BJ (cell line): Measurements from ENCODE around the gene CAPN1. TPM values are rescaled to one million over a fixed set of nuclear protein-coding genes. Genes with fewer than 3 reads are reported as not detected.
"Not testable (repeated sequence)": the region's sequence is repeated elsewhere in the genome, so short reads cannot be mapped to it uniquely, and the experiment has no call there.

Experiments
- CTCF ChIA-PET: fragments of 350-600 bp; formaldehyde crosslinking; extraction: SDS; loops from one replicate; lab custom pipeline; 2021; ENCODE audit warnings: antibody characterized with exemption, inconsistent platforms; lab: Yijun Ruan, JAX
- POLR2A ChIA-PET: fragments of 300-600 bp; sonication (Branson Sonifier 250); formaldehyde crosslinking; extraction: SDS; loops from one replicate; lab custom pipeline; 2021; ENCODE audit warnings: antibody characterized with exemption; lab: Charles Lee
- DNase-seq: peaks from one replicate; pipeline ENCODE4 v3.0.0-alpha.2; 2011; ENCODE audit warnings: low read depth
- H3K27me3 ChIP-seq: 2 replicates; pipeline ENCODE4 v1.6.0; 2011; ENCODE audit warnings: low read length; ENCODE audit not compliant: control insufficient read depth, insufficient read depth
- H3K36me3 ChIP-seq: 2 replicates; pipeline ENCODE4 v1.5.1; 2011; ENCODE audit warnings: low read length; ENCODE audit not compliant: control insufficient read depth, insufficient read depth
- H3K4me3 ChIP-seq: 2 replicates; pipeline ENCODE4 v1.5.1; 2011; ENCODE audit warnings: low read depth, mild to moderate bottlenecking, control low read depth, low read length
- CTCF ChIP-seq: IDR thresholded peaks from 2 replicates; pipeline ENCODE4 v1.5.1; 2011; ENCODE audit warnings: low read depth, mild to moderate bottlenecking, control low read depth, inconsistent platforms, low read length, moderate library complexity; ENCODE audit not compliant: insufficient read depth
- polyA plus RNA-seq: library from polyadenylated mRNA; depleted of rRNA; stranded (reverse); fragments of >200 nt; gene quantifications from 2 replicates; pipeline ENCODE4 v1.2.3, GENCODE V29; 2011

Gene CAPN1
- polyA plus RNA-seq, 1 experiment, result 181 TPM

GRCh38 chr11:65141896-65142494 lies 39.7 kb upstream of the CAPN1 start:
- no peak for TF ChIP-seq CTCF
- DNase-seq, result no peak
- no peak overlapping the region for H3K4me3 ChIP-seq
- no peaks in the 10 kb centered on the region for H3K36me3 ChIP-seq
- H3K27me3 ChIP-seq, result peaks cover 1% of the 10 kb centered on the region; the same call in 1 of the 2 replicates
- ChIA-PET POLR2A (no interaction called here), CTCF (no interaction called here)

DNA sequence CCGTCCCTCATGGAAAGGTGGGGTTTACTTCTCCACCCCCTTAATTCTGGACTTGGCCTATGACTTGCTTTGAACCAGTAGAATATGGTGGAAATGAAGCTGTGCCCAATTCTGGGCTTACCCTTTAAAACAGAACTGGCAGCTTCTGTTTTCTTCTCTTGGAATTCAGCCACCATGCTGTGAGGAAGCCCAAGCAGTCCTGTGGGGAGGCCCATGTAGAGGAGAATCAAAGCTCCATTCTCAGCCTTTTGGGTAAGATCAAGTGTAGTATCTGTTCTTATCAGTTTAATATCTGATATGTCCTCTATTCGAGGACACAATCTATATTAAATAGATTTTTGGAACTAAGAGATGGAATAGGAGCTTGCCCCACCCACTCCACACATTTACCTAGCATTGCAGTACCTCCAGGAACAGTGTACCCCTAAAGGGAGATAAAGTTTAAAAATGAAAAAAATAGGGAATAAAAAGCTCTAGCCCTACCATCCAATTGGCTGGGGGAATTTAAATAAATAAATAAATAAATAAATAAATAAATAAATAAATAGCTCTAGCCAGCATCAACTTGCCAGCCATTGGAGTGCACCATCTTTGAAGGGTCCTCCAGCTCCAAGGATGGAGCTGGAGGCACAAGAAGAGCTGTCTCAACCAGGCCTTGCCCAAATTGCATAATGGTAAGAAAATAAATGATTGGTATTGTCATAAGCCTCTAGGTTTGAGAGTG lies 34.2 kb upstream of the CAPN1 start:
- ChIA-PET POLR2A (no interaction called here), CTCF (interaction anchor here (0.6 to 1.0 kb wide), 4 partner anchors 12 to 33 kb away, joined by 3 read pairs; no protein-coding TSS in a partner anchor)
- Histone ChIP-seq H3K27me3 (peaks cover 1% of the 10 kb centered on the region; the same call in 1 of the 2 replicates), H3K36me3 (no peaks in the 10 kb centered on the region), H3K4me3 (no peak overlapping the region)
- DNase-seq, result no peak
- no peak for TF ChIP-seq CTCF

DNA sequence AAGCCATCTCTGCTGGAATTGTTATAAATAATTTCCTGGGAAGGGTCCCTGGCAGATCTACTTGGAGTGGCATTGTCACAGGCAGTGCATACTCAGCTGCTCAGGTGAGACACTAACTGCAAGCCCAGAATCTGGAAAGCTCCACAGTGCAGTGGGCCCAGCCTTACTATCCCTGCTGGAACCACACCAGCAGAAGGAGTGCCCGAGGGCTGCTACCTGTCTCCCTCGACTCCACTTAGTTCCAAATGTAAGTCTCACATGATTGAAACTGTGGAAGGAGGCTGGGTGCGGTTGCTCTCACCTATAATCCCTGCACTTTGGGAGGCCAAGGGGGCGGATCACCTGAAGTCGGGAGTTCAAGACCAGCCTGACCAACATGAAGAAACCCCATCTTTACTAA lies 33.1 kb upstream of the CAPN1 start:
- ChIA-PET CTCF (interaction anchor here (1.1 kb wide), 1 partner anchor 166 kb away, joined by 3 read pairs; the partner anchor contains the start of gene CDC42EP2), POLR2A (no interaction called here)
- no peak for DNase-seq
- no peak overlapping the region for H3K4me3 ChIP-seq
- no peak for TF ChIP-seq CTCF
- H3K36me3 ChIP-seq, result no peaks in the 10 kb centered on the region
- peaks cover 1% of the 10 kb centered on the region; the same call in 1 of the 2 replicates for H3K27me3 ChIP-seq

DNA sequence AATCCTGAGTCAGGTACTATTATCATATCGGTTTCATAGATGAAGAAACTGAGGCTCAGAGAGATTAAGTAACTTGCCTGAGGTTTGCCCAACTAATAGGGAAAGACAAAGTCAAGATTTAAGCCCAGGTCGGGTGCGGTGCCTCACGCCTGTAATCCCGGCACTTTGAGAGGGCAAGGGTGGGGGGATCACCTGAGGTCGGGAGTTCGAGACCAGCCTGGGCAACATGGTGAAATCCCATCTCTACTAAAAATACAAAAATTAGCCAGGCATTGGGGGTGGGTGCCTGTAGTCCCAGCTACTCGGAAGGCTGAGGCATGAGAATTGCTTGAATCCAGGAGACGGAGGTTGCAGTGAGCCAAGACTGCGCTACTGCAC lies 31.6 kb upstream of the CAPN1 start:
- H3K27me3 ChIP-seq, CTCF ChIA-PET, POLR2A ChIA-PET, H3K4me3 ChIP-seq, DNase-seq, H3K36me3 ChIP-seq: not testable (repeated sequence)

GRCh38 chr11:65150509-65151299 lies 31.0 kb upstream of the CAPN1 start:
- POLR2A ChIA-PET, result no interaction called here
- no peaks in the 10 kb centered on the region for H3K36me3 ChIP-seq
- CTCF ChIA-PET, result no interaction called here
- no peak for TF ChIP-seq CTCF
- no peak overlapping the region for H3K4me3 ChIP-seq
- H3K27me3 ChIP-seq, result peaks cover 1% of the 10 kb centered on the region; the same call in 1 of the 2 replicates
- peak; percentile 82 for DNase-seq
